DMS79 (cell line): Measurements from ENCODE around the gene MZT2B.
A peak's percentile ranks its signal among the peaks of the same experiment; 100 is the strongest.
"Not testable (repeated sequence)": the region's sequence is repeated elsewhere in the genome, so short reads cannot be mapped to it uniquely, and the experiment has no call there.

Experiments used
- DNase-seq: peaks from one replicate; lab custom pipeline; 2025; lab: John Stamatoyannopoulos, UW

Gene MZT2B

DNA sequence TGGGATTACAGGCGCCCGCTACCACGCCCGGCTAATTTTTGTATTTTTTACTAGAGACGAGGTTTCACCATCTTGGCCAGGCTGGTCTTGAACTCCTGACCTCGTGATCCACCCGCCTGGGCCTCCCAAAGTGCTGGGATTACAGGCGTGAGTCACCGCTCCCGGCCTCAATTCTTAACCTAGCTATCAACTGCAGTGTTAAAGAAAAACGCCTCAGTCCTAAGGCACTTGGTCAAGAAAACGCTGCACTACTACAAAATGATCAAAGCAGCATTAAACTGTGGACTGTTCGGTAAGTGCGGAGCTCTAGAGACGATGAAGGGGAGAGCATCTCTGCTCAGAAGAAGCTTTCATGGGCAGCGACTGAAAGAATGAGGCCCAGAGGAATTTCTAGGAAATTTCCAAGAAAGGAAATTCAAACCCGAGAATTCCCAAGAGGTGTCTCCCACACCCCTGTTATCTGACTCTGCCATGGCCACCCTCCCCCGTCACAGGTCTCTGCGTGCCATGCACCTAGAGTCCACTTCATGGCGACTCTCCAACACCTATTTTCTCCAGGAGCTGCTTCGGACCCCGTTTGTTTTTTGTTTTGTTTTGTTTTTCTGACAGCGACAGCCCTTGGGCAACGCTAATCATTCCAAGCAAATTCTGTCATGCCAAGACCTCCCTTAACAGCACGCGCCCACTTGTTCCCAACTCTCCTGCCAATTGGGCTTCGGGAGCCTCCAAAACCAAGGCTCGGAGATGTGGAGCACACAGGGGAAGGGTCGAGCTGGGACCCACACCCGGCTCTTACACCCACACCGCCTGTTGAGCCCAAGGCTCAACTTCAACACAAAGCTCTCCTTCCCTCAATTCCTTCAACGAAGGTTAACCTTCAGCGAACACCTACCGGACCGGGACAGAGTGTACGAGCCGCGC, 1.4 kb upstream of the MZT2B start:
- DNase-seq, result not testable (repeated sequence)

DNA sequence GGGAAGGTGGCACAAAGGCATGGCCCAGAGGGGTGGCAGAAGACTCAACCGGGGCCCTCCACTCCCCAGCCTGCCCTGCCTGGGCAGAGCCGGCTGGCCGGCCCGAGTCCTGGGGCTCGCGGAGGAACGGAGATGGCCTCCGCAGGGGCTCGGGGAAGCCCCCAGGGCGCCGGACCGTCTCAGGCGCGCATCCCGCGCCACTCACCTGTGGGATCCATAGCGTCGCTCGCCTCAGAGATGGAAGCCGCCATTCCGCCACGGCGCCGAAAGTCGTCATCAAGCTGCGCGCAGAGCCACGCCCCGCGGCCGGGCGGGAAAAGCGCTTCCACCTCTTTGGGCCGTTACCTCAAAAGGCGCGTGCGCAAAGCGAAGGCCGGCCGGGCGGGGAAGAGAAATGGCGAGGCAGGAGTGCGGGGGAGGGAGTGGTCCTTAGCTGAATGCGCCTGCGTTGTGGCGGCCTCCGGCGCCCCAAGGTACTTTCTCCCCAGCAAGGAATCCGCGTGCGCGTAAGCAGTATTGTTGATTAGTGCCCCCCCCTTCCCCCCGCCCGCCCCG, 660 bp upstream of the MZT2B start, which contains the start of gene SMPD4:
TSS of gene SMPD4 (minus strand) at position 278 of the 555 bp plus-strand sequence. CDS start 5,010 bp downstream, outside the sequence.
- peak; percentile 91 for DNase-seq

DNA sequence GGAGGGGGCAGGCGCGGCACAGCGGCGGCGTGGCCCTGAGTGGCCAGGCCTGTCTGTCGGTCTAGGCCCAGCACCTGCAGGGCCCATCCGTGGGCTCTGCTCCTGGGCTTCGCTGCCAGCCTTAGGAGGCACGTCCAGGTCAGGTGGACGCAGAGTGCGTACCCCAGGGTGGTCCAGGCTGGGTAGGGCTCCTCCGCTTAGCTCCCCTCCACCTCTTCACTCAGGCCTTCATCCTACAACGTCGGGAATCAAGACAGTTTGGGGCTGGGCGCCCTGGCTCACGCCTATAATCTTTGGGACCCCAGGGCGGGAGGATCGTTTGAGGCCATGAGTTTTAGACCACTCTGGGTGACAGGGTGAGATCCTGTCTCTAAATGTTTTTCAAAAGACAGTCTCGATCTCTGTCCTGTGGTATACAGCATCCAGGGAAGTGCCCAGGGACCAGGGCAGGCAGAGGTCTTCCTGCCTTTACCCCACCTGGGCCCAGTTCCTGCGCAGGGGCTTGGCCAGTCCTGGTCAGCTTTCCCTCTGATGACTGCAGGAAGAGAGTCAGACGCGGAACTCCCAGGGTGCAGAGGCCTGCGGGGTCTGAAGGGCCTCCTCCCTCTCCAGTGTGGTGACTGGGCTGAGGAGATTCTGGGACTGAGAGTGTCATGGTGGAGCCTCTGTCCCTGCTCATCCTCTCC, 907 bp downstream of the MZT2B start:
- not testable (repeated sequence) for DNase-seq

GRCh38 chr2:130183512-130184373, 1.7 kb downstream of the MZT2B start:
- no peak for DNase-seq

GRCh38 chr2:130185436-130185835, 3.4 kb downstream of the MZT2B start:
- DNase-seq, result no peak

DNA sequence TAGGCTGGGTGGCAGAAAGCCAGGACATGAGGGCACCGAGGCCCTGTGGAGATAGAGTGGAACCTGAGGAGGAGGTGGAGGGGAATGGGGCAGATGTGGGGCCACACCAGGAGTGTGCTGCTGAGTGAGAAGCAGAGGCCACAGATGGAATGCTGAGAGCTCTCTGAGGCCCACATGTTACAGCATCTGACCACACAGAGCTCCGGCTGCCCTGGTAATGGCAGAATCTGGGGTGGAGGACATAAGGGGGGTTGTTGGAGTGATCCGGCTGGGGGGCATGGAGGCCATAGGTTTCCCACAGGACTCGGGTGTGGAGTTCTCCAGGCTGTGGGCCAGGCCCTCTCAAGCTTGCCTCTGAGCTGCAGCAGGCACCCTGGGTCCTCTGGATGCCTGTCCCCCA, 3.8 kb downstream of the MZT2B start:
- DNase-seq, result no peak

GRCh38 chr2:130186391-130186790, 4.3 kb downstream of the MZT2B start:
- no peak for DNase-seq

DNA sequence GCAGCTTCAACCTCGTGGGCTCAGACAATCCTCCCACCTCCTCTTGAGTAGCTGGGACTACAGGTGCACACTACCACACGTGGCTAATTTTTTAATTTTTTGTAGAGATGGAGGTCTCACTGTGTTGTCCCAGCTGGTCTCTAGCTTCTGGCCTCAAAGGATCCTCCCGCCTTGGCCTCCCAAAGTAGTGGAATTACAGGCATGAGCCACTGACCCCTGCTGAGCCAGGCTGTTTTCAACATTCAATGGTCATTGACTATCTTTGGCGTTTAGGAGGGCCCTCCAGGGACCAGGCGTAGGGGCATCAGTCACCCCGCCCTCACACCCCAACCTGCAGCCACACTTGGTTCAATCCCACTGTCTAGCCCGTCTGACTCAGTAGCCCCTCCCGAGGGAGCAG, 5.2 kb downstream of the MZT2B start:
- DNase-seq, result no peak

DNA sequence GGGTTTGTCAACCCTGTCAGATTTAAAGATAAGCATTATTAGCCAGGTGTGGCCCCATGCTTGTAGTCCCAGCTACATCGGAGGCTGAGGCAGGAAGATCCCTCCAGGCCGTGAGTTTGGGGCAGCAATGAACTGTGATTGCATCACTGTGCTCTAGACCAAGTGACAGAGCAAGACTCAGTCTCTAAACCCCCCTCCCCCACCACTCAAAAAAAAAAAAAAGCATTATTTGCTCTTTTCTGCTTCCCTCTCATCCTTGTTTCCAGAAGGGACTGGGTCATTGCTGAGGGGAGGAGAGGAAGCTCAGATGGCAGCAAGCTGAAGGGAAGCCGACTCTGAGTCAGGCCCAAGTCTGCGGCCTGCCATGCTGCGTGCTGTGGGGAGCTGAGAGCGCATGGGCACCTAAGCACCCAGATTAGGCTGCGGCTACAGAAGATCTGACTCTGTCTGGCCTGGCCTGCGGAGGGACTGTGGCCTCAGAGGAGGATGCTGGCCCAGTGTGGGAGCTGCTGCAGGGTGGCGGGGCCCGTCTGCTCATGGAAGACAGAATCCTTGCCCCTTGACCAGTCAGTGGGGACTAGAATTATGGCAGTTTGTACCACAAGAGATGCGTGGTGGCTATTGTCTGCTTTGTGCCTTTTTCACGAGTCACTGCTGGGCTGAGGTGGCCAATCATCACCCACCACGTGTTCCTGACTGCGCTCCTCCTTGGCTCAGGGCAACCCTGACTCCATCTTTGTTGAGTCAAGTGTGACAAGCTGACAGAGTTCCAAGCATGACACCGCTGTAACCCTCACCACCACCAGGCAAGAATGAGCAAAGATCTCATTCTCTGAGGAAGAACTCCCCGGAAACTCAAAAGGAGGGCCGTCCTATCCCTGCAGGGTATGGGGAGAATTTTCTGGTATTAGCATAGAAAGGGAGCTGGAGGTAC, 6.1 kb downstream of the MZT2B start:
- DNase-seq, result not testable (repeated sequence)

GRCh38 chr2:130188958-130189357, 6.9 kb downstream of the MZT2B start:
- not testable (repeated sequence) for DNase-seq

DNA sequence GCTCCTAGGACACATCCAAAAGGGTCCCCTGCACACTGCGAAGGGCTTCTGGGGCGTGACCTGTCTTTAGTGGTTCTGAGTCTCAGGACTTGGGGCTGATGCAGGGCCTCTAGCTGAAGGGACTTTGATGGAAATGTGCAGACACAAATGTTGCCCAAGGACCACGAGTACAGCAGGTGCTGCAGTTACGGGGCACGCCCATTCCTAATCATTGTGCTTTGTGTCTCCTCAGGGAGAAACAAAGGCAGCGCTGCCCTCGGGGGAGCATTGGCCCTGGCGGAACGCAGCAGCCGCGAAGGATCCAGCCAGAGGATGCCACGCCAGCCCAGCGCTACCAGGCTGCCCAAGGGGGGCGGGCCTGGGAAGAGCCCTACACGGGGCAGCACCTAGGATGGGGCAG, 8.2 kb downstream of the MZT2B start:
- DNase-seq, result no peak

DNA sequence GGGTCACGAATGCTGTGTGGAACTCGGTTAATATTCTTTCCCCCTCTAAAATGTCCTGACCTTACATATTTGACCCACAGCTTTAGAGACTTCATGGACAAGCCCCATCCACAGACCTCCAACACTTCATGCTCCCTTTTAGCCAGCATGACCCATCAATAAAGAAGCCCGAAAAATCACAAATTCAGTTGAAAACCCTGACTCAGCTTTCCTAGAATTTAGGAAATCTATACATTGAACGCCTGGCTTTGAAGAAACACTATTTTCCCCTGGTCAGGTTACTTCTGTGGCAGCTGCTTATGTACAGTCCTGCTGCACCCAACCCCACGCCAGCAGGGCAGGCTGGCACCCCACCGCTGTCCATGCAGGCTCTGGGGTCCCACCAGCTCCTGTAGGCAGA, 9.3 kb downstream of the MZT2B start:
- DNase-seq, result not testable (repeated sequence)

DNA sequence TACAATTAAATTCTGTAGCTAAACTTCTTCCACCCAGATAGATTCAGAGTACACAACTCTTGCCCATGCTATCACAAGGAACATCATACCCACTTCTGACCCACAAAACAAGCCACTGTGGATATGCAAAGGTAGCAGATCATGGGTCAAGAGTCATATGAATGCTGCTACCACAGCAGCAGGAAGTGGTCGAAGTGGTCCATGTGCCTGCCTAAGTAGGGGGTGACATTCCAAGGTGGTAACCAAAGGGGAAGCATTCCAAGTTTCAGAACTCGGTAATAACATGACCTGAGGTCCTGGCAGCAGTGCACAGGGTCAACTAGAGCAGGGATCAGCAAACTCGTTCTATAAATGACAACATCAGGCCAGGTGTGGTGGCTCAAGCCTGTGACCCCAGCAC, 10.4 kb downstream of the MZT2B start:
- DNase-seq, result not testable (repeated sequence)

DNA sequence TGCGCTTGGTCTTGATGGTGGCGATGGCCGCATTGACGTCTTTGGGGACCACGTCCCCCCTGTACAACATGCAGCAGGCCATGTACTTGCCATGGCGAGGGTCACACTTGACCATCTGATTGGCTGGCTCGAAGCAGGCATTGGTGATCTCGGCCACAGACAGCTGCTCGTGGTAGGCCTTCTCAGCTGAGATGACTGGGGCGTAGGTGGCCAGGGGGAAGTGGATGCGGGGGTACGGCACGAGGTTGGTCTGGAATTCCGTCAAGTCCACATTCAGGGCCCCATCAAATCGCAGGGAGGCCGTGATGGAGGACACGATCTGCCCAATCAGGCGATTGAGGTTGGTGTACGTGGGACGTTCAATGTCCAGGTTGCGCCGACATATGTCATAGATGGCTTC, 11.8 kb downstream of the MZT2B start:
- not testable (repeated sequence) for DNase-seq

GRCh38 chr2:130195089-130195635, 13.1 kb downstream of the MZT2B start:
- DNase-seq, result not testable (repeated sequence)

- DNase-seq, result not testable (repeated sequence)
These were observed 14.0 kb downstream of the MZT2B start for GRCh38 chr2:130196052-130196451.

GRCh38 chr2:130198343-130198742, 16.3 kb downstream of the MZT2B start, which contains the start of gene TUBA3E:
Gene TUBA3E, minus strand, starts transcription at chr2:130198439. Its CDS starts 79 bp downstream, at chr2:130198360.
- no peak for DNase-seq

- peak; percentile 24 for DNase-seq
These were observed 20.5 kb downstream of the MZT2B start for GRCh38 chr2:130202518-130202917.

DNA sequence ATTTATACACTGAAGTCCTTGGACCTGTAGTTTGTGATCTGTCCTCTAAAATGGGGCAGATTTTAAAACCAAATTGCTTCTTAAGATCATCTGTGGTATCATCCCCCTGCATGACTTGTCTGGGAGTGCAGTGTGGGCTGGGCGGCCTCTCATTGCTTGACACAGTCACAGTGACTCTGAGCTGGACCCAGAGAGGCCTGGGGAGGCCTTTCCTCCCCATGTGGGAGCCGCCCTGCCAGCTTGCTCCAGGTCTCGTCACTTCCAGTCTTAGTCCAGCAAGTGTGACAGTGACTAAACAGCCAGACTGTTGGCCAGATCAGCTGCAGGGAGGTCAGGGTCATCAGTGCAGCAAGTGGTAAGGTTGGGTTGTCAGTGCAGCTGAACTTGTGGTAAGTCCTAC, 21.1 kb downstream of the MZT2B start:
- not testable (repeated sequence) for DNase-seq

DNA sequence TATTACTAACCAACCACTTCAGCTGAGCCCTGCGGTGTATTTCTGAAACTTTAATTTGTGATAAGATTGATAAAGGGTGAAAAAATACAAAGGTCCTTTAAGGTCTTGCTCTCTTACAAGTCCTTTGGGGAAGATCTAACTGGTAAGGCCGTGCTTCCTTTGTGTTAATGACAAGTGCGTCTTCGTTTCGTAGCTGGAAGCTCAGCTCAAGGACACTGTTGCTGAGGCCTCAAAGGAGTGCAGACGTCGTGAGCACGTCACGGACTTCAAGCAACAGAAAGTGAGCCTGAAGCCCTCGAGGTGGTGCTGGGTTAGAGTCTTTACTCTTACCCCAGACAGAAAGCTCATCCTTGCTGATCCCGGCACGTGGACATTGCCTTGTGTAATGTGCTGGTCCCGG, 25.0 kb downstream of the MZT2B start:
- not testable (repeated sequence) for DNase-seq
